BLaER1 (cell line): ENCODE results near the gene OBSCN.
"Not testable (repeated sequence)": the region's sequence is repeated elsewhere in the genome, so short reads cannot be mapped to it uniquely, and the experiment has no call there.

Experiments
- H3K27ac ChIP-seq: shearing (Covaris generic); formaldehyde crosslinking; 2 replicates; pipeline ENCODE4 v1.8.1; 2022
- H3K27me3 ChIP-seq: shearing (Covaris generic); formaldehyde crosslinking; 2 replicates; pipeline ENCODE4 v1.8.1; 2022
- H3K36me3 ChIP-seq: shearing (Covaris generic); formaldehyde crosslinking; 2 replicates; pipeline ENCODE4 v1.8.1; 2022
- H3K4me1 ChIP-seq: shearing (Covaris generic); formaldehyde crosslinking; 2 replicates; pipeline ENCODE4 v1.8.1; 2022
- H3K4me2 ChIP-seq: shearing (Covaris generic); formaldehyde crosslinking; 2 replicates; pipeline ENCODE4 v1.8.1; 2022
- H3K4me3 ChIP-seq: shearing (Covaris generic); formaldehyde crosslinking; 2 replicates; pipeline ENCODE4 v1.8.1; 2022
- H3K9ac ChIP-seq: shearing (Covaris generic); formaldehyde crosslinking; 2 replicates; pipeline ENCODE4 v1.8.1; 2022
- H3K9me3 ChIP-seq: shearing (Covaris generic); formaldehyde crosslinking; 2 replicates; pipeline ENCODE4 v1.8.1; 2022
- H4K20me1 ChIP-seq: shearing (Covaris generic); formaldehyde crosslinking; 2 replicates; pipeline ENCODE4 v1.8.1; 2022
- Cebpa-rat ChIP-seq: shearing (Covaris generic); IDR thresholded peaks from 2 replicates; pipeline ENCODE4 v1.8.1; 2022

OBSCN gene

GRCh38 chr1:228219962-228220780 lies 12.3 kb downstream of the OBSCN start:
- Histone ChIP-seq H3K27me3 (no peaks in the 10 kb centered on the region), H3K4me3 (no peak overlapping the region), H3K9me3 (peaks cover 12% of the 10 kb centered on the region), H4K20me1 (peaks cover 16% of the 10 kb centered on the region; the same call in 1 of the 2 replicates), H3K36me3 (peaks cover 88% of the 10 kb centered on the region), H3K9ac (no peak overlapping the region), H3K4me1 (peaks cover 7% of the 10 kb centered on the region; the same call in 1 of the 2 replicates), H3K27ac (peak overlapping the region; percentile 13; the same call in 1 of the 2 replicates), H3K4me2 (0 out of 2 replicates have a peak overlapping the region, but pooled peaks have one; percentile 3)
- TF ChIP-seq Cebpa-rat, result no peak

- not testable (repeated sequence) for H3K4me1 ChIP-seq, H3K27ac ChIP-seq, H3K4me3 ChIP-seq, H3K4me2 ChIP-seq, H3K9ac ChIP-seq, H4K20me1 ChIP-seq, H3K27me3 ChIP-seq
- H3K9me3 ChIP-seq, result peaks cover 15% of the 10 kb centered on the region
- peaks cover 90% of the 10 kb centered on the region for H3K36me3 ChIP-seq
Observed at GRCh38 chr1:228221097-228221496, 13.3 kb downstream of the OBSCN start.

- H3K4me1 ChIP-seq, result 0 out of 2 replicates have a peak, but pooled peaks cover 7% of the 10 kb centered on the region
- no peak overlapping the region for H3K4me2 ChIP-seq
- H4K20me1 ChIP-seq, result 0 out of 2 replicates have a peak, but pooled peaks cover 9% of the 10 kb centered on the region
- H3K27ac ChIP-seq, result no peak overlapping the region
- H3K9ac ChIP-seq, result no peak overlapping the region
- no peak overlapping the region for H3K4me3 ChIP-seq
- TF ChIP-seq Cebpa-rat, result no peak
- H3K9me3 ChIP-seq, result peaks cover 15% of the 10 kb centered on the region
- H3K36me3 ChIP-seq, result peaks cover 90% of the 10 kb centered on the region
- H3K27me3 ChIP-seq, result no peaks in the 10 kb centered on the region
Observed at GRCh38 chr1:228222548-228222947, 14.7 kb downstream of the OBSCN start.

GRCh38 chr1:228224198-228225164 lies 16.6 kb downstream of the OBSCN start:
- peaks cover 15% of the 10 kb centered on the region for H3K9me3 ChIP-seq
- no peak for TF ChIP-seq Cebpa-rat
- H3K36me3 ChIP-seq, result peaks cover 87% of the 10 kb centered on the region
- no peak overlapping the region for H3K4me3 ChIP-seq
- no peak overlapping the region for H3K4me2 ChIP-seq
- H4K20me1 ChIP-seq, result no peaks in the 10 kb centered on the region
- H3K27ac ChIP-seq, result no peak overlapping the region
- peaks cover 9% of the 10 kb centered on the region; the same call in 1 of the 2 replicates for H3K4me1 ChIP-seq
- H3K27me3 ChIP-seq, result no peaks in the 10 kb centered on the region
- H3K9ac ChIP-seq, result no peak overlapping the region

GRCh38 chr1:228225165-228225710 lies 17.4 kb downstream of the OBSCN start:
- TF ChIP-seq Cebpa-rat, result no peak
- Histone ChIP-seq H3K4me3 (no peak overlapping the region), H3K9ac (no peak overlapping the region), H3K36me3 (peaks cover 87% of the 10 kb centered on the region), H4K20me1 (no peaks in the 10 kb centered on the region), H3K27me3 (no peaks in the 10 kb centered on the region), H3K9me3 (peaks cover 15% of the 10 kb centered on the region), H3K27ac (no peak overlapping the region), H3K4me1 (peaks cover 4% of the 10 kb centered on the region; the same call in 1 of the 2 replicates), H3K4me2 (no peak overlapping the region)

GRCh38 chr1:228225740-228226139 lies 17.9 kb downstream of the OBSCN start:
- no peak overlapping the region for H3K27ac ChIP-seq
- H3K9me3 ChIP-seq, result peaks cover 15% of the 10 kb centered on the region
- no peaks in the 10 kb centered on the region for H4K20me1 ChIP-seq
- no peak for TF ChIP-seq Cebpa-rat
- no peak overlapping the region for H3K4me3 ChIP-seq
- peaks cover 4% of the 10 kb centered on the region; the same call in 1 of the 2 replicates for H3K4me1 ChIP-seq
- no peak overlapping the region for H3K4me2 ChIP-seq
- peaks cover 82% of the 10 kb centered on the region for H3K36me3 ChIP-seq
- no peak overlapping the region for H3K9ac ChIP-seq
- H3K27me3 ChIP-seq, result no peaks in the 10 kb centered on the region

GRCh38 chr1:228226141-228226874 lies 18.5 kb downstream of the OBSCN start:
- no peaks in the 10 kb centered on the region for H4K20me1 ChIP-seq
- H3K27ac ChIP-seq, result no peak overlapping the region
- no peak overlapping the region for H3K9ac ChIP-seq
- H3K36me3 ChIP-seq, result peaks cover 78% of the 10 kb centered on the region
- no peaks in the 10 kb centered on the region for H3K27me3 ChIP-seq
- no peak for TF ChIP-seq Cebpa-rat
- no peak overlapping the region for H3K4me2 ChIP-seq
- peaks cover 4% of the 10 kb centered on the region; the same call in 1 of the 2 replicates for H3K4me1 ChIP-seq
- H3K4me3 ChIP-seq, result no peak overlapping the region
- peaks cover 15% of the 10 kb centered on the region for H3K9me3 ChIP-seq

GRCh38 chr1:228226956-228227791 lies 19.3 kb downstream of the OBSCN start:
- no peak overlapping the region for H3K27ac ChIP-seq
- H3K4me2 ChIP-seq, result no peak overlapping the region
- no peak overlapping the region for H3K9ac ChIP-seq
- H3K4me1 ChIP-seq, result peaks cover 4% of the 10 kb centered on the region; the same call in 1 of the 2 replicates
- H3K9me3 ChIP-seq, result peaks cover 16% of the 10 kb centered on the region
- TF ChIP-seq Cebpa-rat, result no peak
- H3K36me3 ChIP-seq, result peaks cover 75% of the 10 kb centered on the region
- no peaks in the 10 kb centered on the region for H4K20me1 ChIP-seq
- no peaks in the 10 kb centered on the region for H3K27me3 ChIP-seq
- no peak overlapping the region for H3K4me3 ChIP-seq

- not testable (repeated sequence) for H3K27ac ChIP-seq, H3K4me1 ChIP-seq, H3K27me3 ChIP-seq, H3K4me2 ChIP-seq, H3K9ac ChIP-seq, H3K4me3 ChIP-seq, H4K20me1 ChIP-seq
- Histone ChIP-seq H3K9me3 (peaks cover 26% of the 10 kb centered on the region), H3K36me3 (peaks cover 77% of the 10 kb centered on the region)
Observed at GRCh38 chr1:228228147-228228546, 20.3 kb downstream of the OBSCN start.
